ENCODE results near the gene MCTP2.

MCTP2 gene

DNA sequence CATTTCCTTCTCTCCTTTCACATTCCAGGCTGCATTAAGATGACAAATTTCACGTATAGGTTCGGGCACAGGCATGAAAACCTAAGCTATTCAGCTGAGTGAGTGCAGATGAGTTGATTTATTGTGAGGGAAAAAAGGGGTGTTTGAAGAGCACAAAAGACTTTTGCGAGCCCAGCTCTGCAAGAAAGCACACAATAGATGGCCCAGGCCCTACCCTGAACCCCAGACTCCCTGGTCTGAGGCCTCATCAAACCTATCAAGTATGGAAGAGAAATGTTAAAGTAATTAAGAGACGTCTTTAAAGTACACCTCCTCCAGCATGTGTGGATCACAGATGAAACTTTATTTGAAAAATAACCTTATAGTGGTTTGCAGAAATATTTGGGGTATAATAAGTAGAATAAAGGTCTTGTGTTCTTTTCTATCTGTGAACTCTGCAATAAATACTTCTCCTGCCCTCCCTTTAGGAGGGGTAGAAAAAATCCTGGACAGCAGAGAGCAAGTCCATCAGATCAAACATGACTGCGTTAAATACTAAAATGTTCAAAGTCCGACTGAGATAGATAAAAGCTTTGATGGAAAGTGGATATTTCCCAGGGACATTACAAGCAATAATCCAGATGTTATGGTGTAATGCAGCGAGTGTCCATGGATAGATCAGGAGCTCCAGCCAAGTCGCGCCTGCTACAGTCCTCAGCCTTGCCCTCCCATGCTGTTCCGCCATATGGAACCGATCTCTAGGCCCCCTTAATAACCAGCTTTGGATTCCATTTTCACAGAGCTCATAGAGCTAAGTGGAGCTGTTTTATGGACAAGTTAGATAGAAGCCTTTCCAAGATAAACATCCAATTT is 121.5 kb downstream of the MCTP2 start:
- no peak for TF ChIP-seq ZFX (IDR thresholded peaks at IDR 0.05; ENCODE audit: borderline replicate concordance)
- TF ChIP-seq, protein P1, sequence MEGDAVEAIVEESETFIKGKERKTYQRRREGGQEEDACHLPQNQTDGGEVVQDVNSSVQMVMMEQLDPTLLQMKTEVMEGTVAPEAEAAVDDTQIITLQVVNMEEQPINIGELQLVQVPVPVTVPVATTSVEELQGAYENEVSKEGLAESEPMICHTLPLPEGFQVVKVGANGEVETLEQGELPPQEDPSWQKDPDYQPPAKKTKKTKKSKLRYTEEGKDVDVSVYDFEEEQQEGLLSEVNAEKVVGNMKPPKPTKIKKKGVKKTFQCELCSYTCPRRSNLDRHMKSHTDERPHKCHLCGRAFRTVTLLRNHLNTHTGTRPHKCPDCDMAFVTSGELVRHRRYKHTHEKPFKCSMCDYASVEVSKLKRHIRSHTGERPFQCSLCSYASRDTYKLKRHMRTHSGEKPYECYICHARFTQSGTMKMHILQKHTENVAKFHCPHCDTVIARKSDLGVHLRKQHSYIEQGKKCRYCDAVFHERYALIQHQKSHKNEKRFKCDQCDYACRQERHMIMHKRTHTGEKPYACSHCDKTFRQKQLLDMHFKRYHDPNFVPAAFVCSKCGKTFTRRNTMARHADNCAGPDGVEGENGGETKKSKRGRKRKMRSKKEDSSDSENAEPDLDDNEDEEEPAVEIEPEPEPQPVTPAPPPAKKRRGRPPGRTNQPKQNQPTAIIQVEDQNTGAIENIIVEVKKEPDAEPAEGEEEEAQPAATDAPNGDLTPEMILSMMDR (IDR thresholded peaks at IDR 0.05) = no peak
- no peak overlapping the region for H3K27ac ChIP-seq

DNA sequence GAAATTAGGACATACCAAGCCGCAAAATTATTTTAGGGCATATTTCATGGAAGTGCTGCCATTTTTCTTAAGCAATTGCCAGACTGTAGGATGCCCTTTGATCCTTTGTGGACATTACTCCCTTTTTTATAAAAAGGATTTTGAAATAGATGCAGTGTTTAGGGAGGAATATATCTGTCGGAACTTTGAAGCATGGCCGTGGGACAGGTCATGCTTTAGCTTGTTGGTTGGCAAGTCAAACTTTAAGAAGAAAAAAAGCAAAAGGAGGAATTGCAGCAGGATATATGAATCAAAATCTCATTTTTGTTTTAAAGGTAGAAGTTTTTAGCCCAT is 122.1 kb downstream of the MCTP2 start:
- no peak overlapping the region for H3K27ac ChIP-seq

DNA sequence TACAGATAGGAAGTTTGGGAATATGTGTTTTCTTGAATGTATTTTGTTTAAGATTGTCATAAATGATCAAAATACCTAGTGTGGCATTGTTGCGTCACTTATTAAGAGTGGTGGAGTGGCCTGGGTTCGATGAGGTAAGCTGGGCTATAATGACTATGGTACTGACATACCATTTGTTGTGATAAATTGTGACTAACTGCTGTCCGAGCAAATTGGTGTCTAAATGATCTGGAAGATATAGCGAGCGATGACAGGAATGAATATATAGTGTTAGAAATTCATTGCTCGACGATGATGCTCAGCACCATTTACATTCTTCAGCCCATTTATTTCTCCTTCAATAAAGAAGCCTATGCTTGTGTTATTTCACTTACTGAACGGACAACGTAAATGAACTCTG is 123.3 kb downstream of the MCTP2 start:
- TF ChIP-seq, protein P1 (IDR thresholded peaks at IDR 0.05) = no peak
- TF ChIP-seq ZFX (IDR thresholded peaks at IDR 0.05; ENCODE audit: borderline replicate concordance) = no peak
- no peak overlapping the region for H3K27ac ChIP-seq

More for the DNA sequence above, 122.1 kb downstream of the MCTP2 start:
- TF ChIP-seq, protein P1 (IDR thresholded peaks at IDR 0.05) = no peak
- no peak for TF ChIP-seq ZFX (IDR thresholded peaks at IDR 0.05; ENCODE audit: borderline replicate concordance)

DNA sequence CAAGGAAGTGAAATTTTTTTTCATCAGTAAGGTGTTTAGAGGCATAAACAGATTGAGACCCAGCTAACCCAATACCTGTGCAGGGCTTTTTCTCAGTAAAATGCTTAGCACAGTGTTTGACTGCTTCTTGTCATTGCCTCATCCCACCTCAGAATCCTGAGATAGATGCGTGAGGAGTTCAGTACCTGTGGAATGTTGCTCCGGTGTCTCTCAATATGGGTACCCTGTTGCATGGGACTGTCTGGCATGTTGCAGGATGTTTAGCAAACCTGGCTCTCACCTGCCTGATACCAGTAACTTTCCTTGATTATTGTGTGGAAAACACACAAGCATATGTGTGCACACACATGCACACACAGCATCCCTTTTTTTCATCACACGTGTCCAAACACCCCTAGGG is 128.4 kb downstream of the MCTP2 start:
- TF ChIP-seq, protein P1 (IDR thresholded peaks at IDR 0.05) = no peak
- no peak for TF ChIP-seq ZFX (IDR thresholded peaks at IDR 0.05; ENCODE audit: borderline replicate concordance)
- H3K27ac ChIP-seq = no peak overlapping the region

DNA sequence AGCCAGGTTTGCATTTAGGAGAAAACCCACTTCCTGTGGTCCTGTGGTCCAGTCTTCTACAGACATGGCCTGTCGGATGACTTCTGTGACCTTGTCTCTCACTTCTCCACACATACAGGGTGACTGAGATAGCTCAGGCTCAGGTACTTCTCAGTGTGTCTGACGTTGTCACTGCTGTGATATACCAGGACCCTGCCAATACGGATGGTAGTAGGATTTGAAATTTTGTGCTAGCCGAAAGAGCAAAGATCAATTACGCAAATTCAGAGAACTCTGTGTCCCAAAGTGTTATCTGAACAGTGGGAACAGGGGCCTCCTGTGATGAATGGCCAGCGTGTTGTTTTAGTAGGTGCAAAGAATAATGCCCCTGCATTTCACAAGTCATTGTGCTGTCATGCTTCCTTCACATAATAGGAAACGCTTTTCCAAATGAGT is 128.9 kb downstream of the MCTP2 start:
- no peak overlapping the region for H3K27ac ChIP-seq
- TF ChIP-seq, protein P1 (IDR thresholded peaks at IDR 0.05) = no peak
- TF ChIP-seq ZFX (IDR thresholded peaks at IDR 0.05; ENCODE audit: borderline replicate concordance) = no peak

DNA sequence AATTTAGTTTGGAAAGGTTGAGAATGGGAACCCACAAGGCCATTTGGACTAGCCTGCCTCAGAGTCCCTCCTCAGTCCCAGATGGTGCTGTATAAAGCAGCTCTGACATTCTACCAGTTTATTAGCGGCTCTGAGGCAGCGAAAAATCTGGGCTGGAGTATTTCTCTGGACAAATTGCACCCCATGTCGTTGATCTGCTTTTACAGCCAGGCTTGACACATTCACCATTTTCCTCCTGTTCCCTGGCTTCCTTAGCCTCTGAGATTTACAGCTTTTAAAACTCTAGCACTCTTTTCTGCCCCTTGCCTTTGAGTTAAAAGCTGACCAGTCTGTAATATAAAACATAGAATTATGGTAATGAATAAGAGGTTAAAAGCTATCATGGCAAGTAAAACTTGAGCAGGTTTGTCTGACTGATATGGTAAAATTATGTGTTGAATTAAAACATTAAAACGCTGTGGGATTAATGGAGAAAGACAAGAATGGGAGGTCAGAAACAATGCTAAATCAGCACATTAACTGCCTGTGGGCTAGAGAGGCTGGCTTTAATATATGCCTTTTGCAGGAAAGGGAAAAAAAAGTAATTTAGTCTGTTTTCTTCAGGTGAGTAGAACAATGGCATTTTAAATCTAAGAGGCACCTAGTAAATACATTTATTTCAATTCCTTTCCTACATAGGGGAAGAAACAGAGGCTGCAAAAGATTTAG is 131.2 kb downstream of the MCTP2 start:
- no peak overlapping the region for H3K27ac ChIP-seq
- no peak for TF ChIP-seq ZFX (IDR thresholded peaks at IDR 0.05; ENCODE audit: borderline replicate concordance)
- TF ChIP-seq, protein P1 (IDR thresholded peaks at IDR 0.05) = no peak

DNA sequence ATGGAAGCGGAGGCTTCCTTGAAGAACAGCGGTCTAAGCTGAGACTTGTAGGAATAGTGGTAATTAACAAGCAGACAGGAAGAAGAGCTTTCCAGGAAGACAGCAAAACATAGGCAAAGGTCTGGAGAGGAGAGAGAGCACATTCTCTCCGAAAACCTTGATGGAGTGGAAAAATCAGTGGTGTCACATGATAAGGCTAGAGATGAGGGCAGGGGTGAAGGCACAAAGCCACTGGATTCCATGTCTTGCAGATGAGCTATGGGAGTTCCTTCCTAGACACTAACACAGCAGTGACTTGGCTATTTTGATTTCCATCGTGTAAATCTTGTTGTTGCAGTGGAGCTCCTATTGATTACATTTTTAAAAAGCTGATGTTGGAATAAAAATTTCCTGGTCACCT is 132.0 kb downstream of the MCTP2 start:
- TF ChIP-seq, protein P1 (IDR thresholded peaks at IDR 0.05) = no peak
- no peak for TF ChIP-seq ZFX (IDR thresholded peaks at IDR 0.05; ENCODE audit: borderline replicate concordance)
- no peak overlapping the region for H3K27ac ChIP-seq
